Stimulated activated naive B cell treated with anti-CD40 and anti-IgM and Interleukin-4, amounts not matched to agents 10 μg/mL and 1 μg/mL and 100 μg/mL, for 72 hours (primary cell): ENCODE measurements around the gene FBXL17.
A peak's percentile ranks its signal among the peaks of the same experiment; 100 is the strongest.

ENCODE experiments used
- ATAC-seq, 2 donors: fragments of 150-1000 bp; cut with Tn5 transposase; replicated peaks; 2 replicates each; pipeline ENCODE4 v1.10.0; 2021; ENCODE audit warnings: moderate library complexity in 1 of 2
- DNase-seq: peaks from one replicate; pipeline ENCODE4 v3.0.0; 2021
- H3K27ac Mint-ChIP-seq: one replicate; pipeline ENCODE4 v1.8.0; 2022; ENCODE audit warnings: mild to moderate bottlenecking, mixed read lengths
- H3K27me3 Mint-ChIP-seq, 2 donors: one replicate each; pipeline ENCODE4 v1.8.0; 2022; ENCODE audit warnings: mixed read lengths in 2 of 2
- H3K36me3 Mint-ChIP-seq, 2 donors: one replicate each; pipeline ENCODE4 v1.8.0; 2022; ENCODE audit warnings: mixed read lengths in 2 of 2, mild to moderate bottlenecking in 1 of 2
- H3K4me1 Mint-ChIP-seq, 2 donors: one replicate each; pipeline ENCODE4 v1.8.0; 2022; ENCODE audit warnings: mixed read lengths in 2 of 2, mild to moderate bottlenecking in 1 of 2
- H3K4me3 Mint-ChIP-seq, 2 donors: one replicate each; pipeline ENCODE4 v1.8.0; 2022; ENCODE audit warnings: mild to moderate bottlenecking in 2 of 2, mixed read lengths in 2 of 2, moderate library complexity in 1 of 2
- H3K9me3 Mint-ChIP-seq, 2 donors: one replicate each; pipeline ENCODE4 v1.8.0; 2022; ENCODE audit warnings: mixed read lengths in 2 of 2, mild to moderate bottlenecking in 1 of 2

FBXL17 gene

DNA sequence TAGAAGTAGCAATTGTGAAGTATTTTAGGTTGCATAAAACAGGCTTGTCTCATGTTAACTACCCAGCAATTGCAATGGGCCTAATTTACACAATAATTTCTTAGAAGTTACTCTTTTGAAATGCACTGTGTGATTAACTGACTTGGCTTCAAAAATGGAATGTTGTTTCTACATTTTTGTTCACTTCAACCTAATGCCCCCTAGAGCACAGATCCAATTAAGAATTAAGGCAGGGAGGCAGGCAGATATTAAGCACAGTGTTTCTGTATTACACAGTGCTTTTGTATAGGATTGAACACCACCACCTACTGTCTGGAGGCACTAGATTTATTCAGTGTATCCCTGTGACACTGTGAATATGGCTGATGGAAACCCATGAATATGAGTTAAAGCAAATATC, 302.1 kb downstream of the FBXL17 start:
- Mint-ChIP-seq H3K9me3 (no peaks in the 10 kb centered on the region), H3K27me3 (no peaks in the 10 kb centered on the region), H3K4me3 (no peak overlapping the region), H3K36me3 (peaks cover 0 to 3% of the 10 kb centered on the region in 2 donors), H3K27ac (no peak overlapping the region), H3K4me1 (no peaks in the 10 kb centered on the region)
- no peak for ATAC-seq
- DNase-seq, result no peak

DNA sequence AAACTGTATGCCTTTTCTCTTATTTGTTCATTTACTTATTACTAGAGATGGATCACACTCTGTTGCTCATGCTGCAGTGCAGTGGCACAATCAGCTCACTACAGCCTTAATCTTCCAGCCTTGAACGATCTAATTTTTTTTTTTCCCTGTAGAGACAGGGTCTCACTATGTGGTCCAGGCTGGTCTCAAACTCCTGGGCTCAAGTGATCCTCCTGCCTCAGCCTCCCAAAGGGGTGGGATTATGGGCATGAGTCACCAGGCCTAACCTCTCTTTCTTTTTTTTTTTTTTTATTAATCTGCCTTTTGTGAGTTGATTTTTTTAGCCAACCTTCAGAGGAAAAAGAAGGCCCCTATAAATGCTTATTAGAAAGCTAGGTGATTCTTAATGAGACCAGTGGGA, 303.0 kb downstream of the FBXL17 start:
- Mint-ChIP-seq H3K9me3 (peaks cover 5 to 6% of the 10 kb centered on the region in 2 donors), H3K4me3 (no peak overlapping the region), H3K27me3 (no peaks in the 10 kb centered on the region), H3K36me3 (peaks cover 7 to 9% of the 10 kb centered on the region in 2 donors), H3K27ac (no peak overlapping the region), H3K4me1 (no peaks in the 10 kb centered on the region)
- DNase-seq, result no peak
- ATAC-seq, result no peak

DNA sequence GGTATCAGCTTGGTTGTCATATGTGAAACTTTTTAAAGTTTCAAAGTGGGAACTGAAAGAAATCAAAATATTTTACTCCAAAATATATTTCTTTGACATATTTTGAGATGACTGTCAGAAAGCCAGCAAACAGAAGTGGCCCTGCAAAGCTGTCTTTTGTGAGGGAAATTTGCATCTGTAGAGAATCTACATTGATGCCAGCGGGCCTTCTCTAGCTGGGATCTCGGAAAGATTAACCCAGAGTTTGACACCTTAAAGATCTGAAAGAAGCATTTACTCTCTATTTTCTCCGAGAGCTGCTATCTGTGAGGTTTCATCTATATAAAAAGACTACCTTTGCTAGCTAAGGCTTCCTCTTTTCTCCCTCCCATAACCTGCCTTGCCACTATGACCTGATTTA, 303.6 kb downstream of the FBXL17 start:
- Mint-ChIP-seq H3K4me1 (no peaks in the 10 kb centered on the region), H3K36me3 (peaks cover 10 to 11% of the 10 kb centered on the region in 2 donors), H3K4me3 (no peak overlapping the region), H3K27me3 (no peaks in the 10 kb centered on the region), H3K9me3 (peaks cover 6 to 10% of the 10 kb centered on the region in 2 donors), H3K27ac (no peak overlapping the region)
- DNase-seq (no peak), ATAC-seq (no peak)

DNA sequence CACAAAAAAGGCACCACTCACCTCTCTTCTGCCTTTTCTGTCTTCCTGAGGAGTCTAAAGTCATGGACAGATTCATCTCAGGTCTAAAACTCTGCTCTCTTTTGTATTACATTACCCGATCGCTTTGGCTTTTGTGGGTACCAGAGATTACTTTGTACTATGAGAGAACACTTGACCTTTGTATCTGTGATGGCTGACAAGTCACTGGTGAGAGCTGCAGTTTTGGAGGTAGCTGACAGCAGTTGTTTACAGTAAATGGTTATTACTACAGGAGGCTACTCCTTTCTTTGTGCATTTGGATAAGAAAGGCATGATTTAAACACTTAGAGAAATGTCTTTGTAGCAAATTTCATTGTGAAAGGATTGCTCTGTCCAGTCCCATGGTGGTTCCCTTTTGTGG, 307.3 kb downstream of the FBXL17 start:
- peaks cover 12 to 13% of the 10 kb centered on the region in 2 donors for H3K36me3 Mint-ChIP-seq
- DNase-seq, result no peak
- no peak for ATAC-seq
- H3K4me1 Mint-ChIP-seq, result no peaks in the 10 kb centered on the region
- H3K9me3 Mint-ChIP-seq, result peaks cover 6 to 10% of the 10 kb centered on the region in 2 donors
- no peaks in the 10 kb centered on the region for H3K27me3 Mint-ChIP-seq
- no peak overlapping the region for H3K4me3 Mint-ChIP-seq
- no peak overlapping the region for H3K27ac Mint-ChIP-seq

DNA sequence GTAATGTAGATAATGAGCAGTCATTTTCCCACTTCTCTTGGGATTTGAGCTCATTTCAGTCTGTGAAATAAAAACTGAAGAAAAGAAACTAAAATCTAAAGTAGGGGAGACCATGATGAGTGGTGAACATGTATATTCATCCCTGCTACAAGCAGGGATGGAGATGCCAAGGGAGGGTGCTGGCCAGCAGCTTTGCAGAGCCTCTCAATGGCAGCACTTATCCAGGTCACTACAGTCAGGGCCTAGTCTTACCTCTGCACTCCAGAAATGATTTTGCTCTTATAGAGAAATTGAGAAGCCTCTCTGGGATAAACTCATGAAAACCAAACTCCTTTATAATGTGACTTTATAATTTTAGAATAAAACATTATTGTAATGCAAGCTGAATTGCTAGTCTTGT, 317.6 kb downstream of the FBXL17 start:
- Mint-ChIP-seq H3K4me1 (no peaks in the 10 kb centered on the region), H3K27ac (no peak overlapping the region), H3K4me3 (no peak overlapping the region), H3K36me3 (peaks cover 0 to 1% of the 10 kb centered on the region in 2 donors), H3K27me3 (no peaks in the 10 kb centered on the region), H3K9me3 (no peaks in the 10 kb centered on the region)
- ATAC-seq (no peak), DNase-seq (no peak)

DNA sequence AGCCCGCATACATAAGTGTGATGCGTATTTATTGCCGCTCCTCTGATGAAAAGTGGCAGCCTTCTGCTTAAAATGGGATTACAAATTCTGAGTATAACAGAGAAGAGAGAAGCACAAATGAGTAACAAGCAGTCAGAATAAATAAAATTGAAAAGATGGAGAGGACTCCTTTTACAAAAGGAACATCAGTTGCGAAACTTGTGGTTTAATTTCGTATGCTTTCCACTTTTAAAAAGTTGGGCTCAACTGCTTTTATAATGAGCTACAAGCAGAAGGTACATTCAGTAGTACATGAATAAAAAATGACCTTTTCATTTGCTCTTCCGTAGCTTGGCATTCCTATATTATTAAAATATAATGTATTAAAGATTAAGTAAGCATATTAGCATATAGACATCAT, 320.0 kb downstream of the FBXL17 start:
- ATAC-seq, result no peak
- peaks cover 0 to 2% of the 10 kb centered on the region in 2 donors for H3K36me3 Mint-ChIP-seq
- no peak for DNase-seq
- no peak overlapping the region for H3K27ac Mint-ChIP-seq
- no peaks in the 10 kb centered on the region for H3K4me1 Mint-ChIP-seq
- H3K9me3 Mint-ChIP-seq, result no peaks in the 10 kb centered on the region
- H3K27me3 Mint-ChIP-seq, result no peaks in the 10 kb centered on the region
- H3K4me3 Mint-ChIP-seq, result no peak overlapping the region

DNA sequence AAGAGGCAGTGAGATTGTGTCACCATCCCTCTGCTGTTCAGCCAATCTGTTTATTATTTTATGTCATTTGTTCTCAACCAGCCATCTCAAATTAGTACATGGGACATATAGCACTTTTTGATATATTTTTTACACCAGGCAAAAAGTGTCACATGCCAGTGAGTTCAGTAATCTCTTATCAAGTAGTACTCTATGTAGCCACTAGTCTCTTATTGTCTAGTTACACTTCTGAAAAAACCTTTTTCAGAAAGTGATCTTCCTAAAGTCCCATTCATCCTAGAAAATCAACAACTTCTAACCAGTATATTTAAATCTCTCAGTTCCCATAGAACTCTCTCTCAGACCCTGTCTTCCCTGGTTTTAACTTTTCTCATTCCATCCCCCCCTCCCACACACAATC, 321.6 kb downstream of the FBXL17 start:
- Mint-ChIP-seq H3K27me3 (no peaks in the 10 kb centered on the region), H3K9me3 (no peaks in the 10 kb centered on the region), H3K27ac (no peak overlapping the region), H3K4me3 (no peak overlapping the region), H3K4me1 (no peaks in the 10 kb centered on the region), H3K36me3 (peaks cover 0 to 2% of the 10 kb centered on the region in 2 donors)
- DNase-seq (no peak), ATAC-seq (no peak)

DNA sequence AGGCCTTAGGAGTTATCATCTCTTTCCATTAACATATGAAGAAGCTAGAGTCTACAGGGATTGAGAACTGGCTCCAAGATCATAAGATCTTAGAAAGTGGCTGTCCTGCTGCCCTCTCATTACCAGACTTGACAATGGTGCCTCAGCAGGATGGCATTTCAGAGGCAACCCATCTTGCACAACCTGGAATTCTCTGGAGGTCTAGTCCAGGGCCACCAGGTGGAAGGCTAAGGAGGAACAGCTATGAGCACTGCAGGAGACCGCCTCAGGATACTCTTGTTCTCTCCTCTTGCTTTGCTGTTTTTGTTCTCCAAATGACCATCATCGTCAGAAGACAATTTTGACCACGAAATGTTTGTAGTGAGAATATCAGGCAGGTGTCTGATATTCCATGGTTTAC, 322.6 kb downstream of the FBXL17 start:
- Mint-ChIP-seq H3K27ac (peak overlapping the region; percentile 21), H3K9me3 (peaks cover under 1% of the 10 kb centered on the region in 2 donors), H3K4me1 (no peaks in the 10 kb centered on the region), H3K27me3 (no peaks in the 10 kb centered on the region), H3K36me3 (peaks cover 5 to 6% of the 10 kb centered on the region in 2 donors), H3K4me3 (no peak overlapping the region)
- ATAC-seq (no peak), DNase-seq (no peak)

DNA sequence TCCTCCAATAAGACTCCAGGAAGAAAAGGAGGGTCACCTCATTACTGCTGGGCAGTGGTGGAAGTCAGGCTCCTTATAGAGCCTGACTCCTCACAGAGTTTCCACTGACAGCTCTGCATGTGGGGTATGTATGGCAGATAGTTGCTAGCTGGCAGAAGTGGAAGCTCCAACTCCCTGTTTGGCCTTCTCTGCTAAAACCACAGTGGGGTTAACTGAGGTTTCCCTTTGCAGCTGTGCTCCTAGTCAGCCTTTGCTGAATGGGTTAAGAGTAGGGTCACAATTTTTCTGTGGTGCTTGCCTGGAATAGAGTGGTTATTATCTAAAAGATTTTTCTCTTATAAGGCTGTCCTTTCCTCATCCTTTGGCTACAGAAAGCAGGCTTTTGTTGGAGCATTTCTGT, 327.5 kb downstream of the FBXL17 start:
- DNase-seq (no peak), ATAC-seq (no peak)
- no peaks in the 10 kb centered on the region for H3K4me1 Mint-ChIP-seq
- no peak overlapping the region for H3K27ac Mint-ChIP-seq
- H3K9me3 Mint-ChIP-seq, result peaks cover 21 to 26% of the 10 kb centered on the region in 2 donors
- no peaks in the 10 kb centered on the region for H3K27me3 Mint-ChIP-seq
- no peak overlapping the region for H3K4me3 Mint-ChIP-seq
- peaks cover 49 to 52% of the 10 kb centered on the region in 2 donors for H3K36me3 Mint-ChIP-seq

DNA sequence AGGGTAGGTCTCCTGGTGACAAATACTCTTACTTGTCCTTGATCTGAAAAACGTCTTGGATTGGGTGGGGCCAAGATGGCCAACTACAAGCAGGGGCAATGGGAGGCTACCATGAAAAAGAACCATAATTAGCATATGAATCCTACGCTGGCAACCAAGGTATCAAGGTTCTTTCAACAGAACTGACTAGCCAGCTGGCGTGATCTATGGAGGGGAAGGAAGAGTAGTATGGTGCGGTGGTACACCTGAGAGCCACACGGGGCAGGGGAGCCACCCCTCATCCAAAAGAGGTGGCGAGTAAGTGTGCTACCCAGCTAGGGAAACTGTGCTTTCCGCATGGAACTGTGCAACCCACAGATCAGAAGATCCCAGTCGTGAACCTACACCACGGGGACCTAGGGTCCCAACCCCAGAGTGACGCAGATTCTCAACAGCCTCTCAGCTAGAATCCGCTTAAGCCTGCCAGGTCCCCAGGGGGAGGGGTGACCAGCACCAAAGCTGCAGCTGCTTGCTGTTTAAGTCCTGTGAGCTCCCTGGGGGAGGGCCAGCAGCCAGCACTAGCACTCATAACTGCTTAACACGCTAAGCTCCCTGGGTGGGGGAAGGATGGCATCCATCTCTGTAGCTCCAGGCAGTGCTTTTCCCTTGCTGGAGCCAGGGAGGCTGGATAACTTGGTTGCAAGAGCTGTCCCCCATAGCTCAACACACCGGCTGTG, 334.8 kb downstream of the FBXL17 start:
- no peak for ATAC-seq
- Mint-ChIP-seq H3K4me1 (peaks cover 0 to 1% of the 10 kb centered on the region in 2 donors), H3K27me3 (no peaks in the 10 kb centered on the region), H3K9me3 (peaks cover 20 to 23% of the 10 kb centered on the region in 2 donors), H3K36me3 (peaks cover 44 to 47% of the 10 kb centered on the region in 2 donors), H3K4me3 (no peak overlapping the region), H3K27ac (no peak overlapping the region)
- no peak for DNase-seq

DNA sequence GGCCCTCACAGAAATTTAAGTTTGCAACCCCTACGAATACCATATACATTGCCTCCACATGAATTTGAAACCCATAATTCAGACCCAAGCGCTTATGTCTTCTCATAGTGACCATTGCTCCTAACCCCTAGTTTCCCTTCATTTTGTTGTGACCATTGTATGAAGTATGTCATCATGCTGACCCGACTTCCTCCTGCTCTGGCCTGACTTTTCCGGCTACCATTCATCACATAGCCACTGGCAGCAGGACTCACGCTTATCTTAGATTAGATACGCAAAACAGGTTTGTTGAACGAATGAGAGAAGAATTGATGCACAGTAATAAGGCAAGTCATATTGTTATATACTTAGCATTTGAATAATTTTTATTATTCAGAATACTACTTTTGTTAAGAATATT, 345.4 kb downstream of the FBXL17 start:
- Mint-ChIP-seq H3K9me3 (no peaks in the 10 kb centered on the region), H3K36me3 (peaks cover 0 to 4% of the 10 kb centered on the region in 2 donors), H3K27me3 (no peaks in the 10 kb centered on the region), H3K4me1 (no peaks in the 10 kb centered on the region), H3K4me3 (no peak overlapping the region), H3K27ac (no peak overlapping the region)
- ATAC-seq (no peak), DNase-seq (no peak)

DNA sequence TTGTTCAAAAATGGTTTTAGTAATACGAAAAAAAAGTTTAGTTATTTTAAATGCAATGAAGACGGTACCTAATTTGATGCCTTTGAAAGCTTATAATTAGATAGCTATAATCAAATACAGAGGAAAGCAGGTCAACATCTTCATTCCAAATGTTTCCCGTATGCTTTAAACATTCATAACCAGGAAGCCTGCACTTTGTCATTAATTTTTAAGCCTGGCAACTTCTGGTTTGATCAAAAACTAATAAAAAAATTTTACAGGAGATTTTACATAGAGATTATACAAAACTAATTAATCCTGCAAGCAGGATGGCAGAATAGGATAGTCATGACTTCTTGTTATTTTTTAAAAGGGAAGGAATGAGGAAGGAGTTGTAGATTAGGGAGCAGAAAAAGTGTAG, 353.0 kb downstream of the FBXL17 start:
- H3K36me3 Mint-ChIP-seq, result peaks cover 0 to 4% of the 10 kb centered on the region in 2 donors
- no peak overlapping the region for H3K27ac Mint-ChIP-seq

DNA sequence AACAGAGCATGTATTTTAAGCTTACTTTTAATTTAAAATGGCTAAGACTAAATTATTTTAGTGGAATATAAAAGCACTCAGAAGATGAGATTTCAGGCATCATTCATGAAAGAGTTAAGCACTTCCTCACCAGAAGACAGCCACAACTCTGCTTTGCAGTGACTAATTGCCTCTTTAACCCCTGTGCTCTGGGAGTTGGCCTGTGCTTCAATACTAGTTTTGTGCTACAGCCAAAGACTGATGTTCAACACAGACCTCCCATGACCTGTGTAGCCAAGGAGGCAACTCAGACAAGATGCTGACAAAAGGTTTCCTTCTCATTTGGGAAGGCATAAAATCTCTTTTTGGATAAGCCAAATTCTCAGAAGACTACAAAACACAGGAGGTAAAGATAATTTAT, 353.5 kb downstream of the FBXL17 start:
- ATAC-seq (no peak), DNase-seq (no peak)
- Mint-ChIP-seq H3K4me1 (peaks cover 2 to 10% of the 10 kb centered on the region in 2 donors), H3K27ac (no peak overlapping the region), H3K4me3 (no peak overlapping the region), H3K9me3 (no peaks in the 10 kb centered on the region), H3K36me3 (peaks cover 0 to 4% of the 10 kb centered on the region in 2 donors), H3K27me3 (no peaks in the 10 kb centered on the region)

More for the DNA sequence above, 353.0 kb downstream of the FBXL17 start:
- H3K27me3 Mint-ChIP-seq, result no peaks in the 10 kb centered on the region
- H3K4me3 Mint-ChIP-seq, result no peak overlapping the region
- no peaks in the 10 kb centered on the region for H3K9me3 Mint-ChIP-seq
- H3K4me1 Mint-ChIP-seq, result peaks cover 2 to 10% of the 10 kb centered on the region in 2 donors
- no peak for ATAC-seq
- DNase-seq, result no peak

DNA sequence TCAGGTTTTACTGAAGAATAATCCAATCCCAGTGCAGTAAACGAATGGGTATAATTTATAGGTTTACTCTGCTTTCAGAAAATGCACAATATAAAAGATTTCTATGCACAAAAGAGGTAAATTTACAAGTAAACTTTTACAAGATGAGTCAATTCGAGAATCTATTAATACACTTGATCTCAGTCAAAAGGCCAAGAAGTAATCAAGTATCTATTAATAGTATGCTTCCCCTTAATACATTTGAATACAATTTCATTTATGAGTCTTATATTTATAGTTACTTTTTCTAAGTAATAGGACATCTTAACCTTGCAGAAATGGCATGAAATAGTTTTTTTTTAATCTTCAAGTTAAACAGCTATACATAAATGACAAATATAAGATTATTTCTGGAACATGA, 355.9 kb downstream of the FBXL17 start:
- Mint-ChIP-seq H3K4me1 (peaks cover 2 to 10% of the 10 kb centered on the region in 2 donors), H3K36me3 (no peaks in the 10 kb centered on the region), H3K27ac (no peak overlapping the region), H3K27me3 (no peaks in the 10 kb centered on the region), H3K9me3 (no peaks in the 10 kb centered on the region), H3K4me3 (no peak overlapping the region)
- peak in 1 of 2 donors; percentile 55 for ATAC-seq
- DNase-seq, result no peak

DNA sequence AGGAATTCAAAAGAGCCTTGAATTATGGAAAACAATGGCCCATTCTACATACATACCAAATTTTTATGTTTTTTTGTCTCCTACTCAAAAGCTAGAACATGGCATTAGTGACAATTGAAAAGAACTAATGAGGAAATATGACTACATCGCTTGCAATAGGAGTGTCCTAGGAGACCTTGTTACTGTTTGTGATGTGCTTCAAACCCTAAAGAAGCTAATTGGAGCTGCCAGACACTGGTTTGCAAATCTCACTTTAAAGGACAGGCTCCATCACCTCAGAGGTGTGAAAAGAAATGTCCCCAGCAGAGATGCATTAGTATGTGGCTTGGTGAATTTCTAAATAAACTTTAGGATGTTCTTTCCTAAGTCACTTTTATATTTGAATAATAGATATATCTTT, 356.9 kb downstream of the FBXL17 start:
- H3K36me3 Mint-ChIP-seq, result no peaks in the 10 kb centered on the region
- ATAC-seq, result no peak
- H3K4me1 Mint-ChIP-seq, result peaks cover 2 to 10% of the 10 kb centered on the region in 2 donors
- no peak for DNase-seq
- no peaks in the 10 kb centered on the region for H3K9me3 Mint-ChIP-seq
- no peak overlapping the region for H3K4me3 Mint-ChIP-seq
- no peak overlapping the region for H3K27ac Mint-ChIP-seq
- no peaks in the 10 kb centered on the region for H3K27me3 Mint-ChIP-seq
